Testis (tissue), 3 donors: ENCODE data around the gene HRG. TPM values are rescaled to one million over a fixed set of nuclear protein-coding genes. Genes with fewer than 3 reads are reported as not detected.

Experiments
- DNase-seq: peaks from one replicate; pipeline ENCODE4 v3.0.0-alpha.2; 2019
- H3K27ac ChIP-seq, 2 donors: fragments of 200-600 bp; sonication (generic); one replicate each; pipeline ENCODE4 v1.5.1; 2019
- H3K27me3 ChIP-seq: fragments of 200-600 bp; sonication (generic); one replicate; pipeline ENCODE4 v1.5.1; 2019
- H3K36me3 ChIP-seq: fragments of 200-600 bp; sonication (generic); one replicate; pipeline ENCODE4 v1.5.1; 2017; ENCODE audit warnings: low read depth; ENCODE audit errors: missing control alignments
- H3K4me1 ChIP-seq: fragments of 200-600 bp; sonication (generic); one replicate; pipeline ENCODE4 v1.5.1; 2019
- H3K4me3 ChIP-seq, 2 donors: fragments of 200-600 bp; sonication (generic); one replicate each; pipeline ENCODE4 v1.5.1; 2017 to 2019
- H3K9me3 ChIP-seq: fragments of 200-600 bp; sonication (generic); one replicate; pipeline ENCODE4 v1.5.1; 2017
- POLR2A ChIP-seq: fragments of 450-650 bp; IDR thresholded peaks from one replicate; pipeline ENCODE4 v1.6.1; 2017; ENCODE audit warnings: antibody characterized with exemption, mild to moderate bottlenecking, moderate library complexity
- WGBS, 2 donors: methylation state at CpG; one replicate each; pipeline ENCODE4 v1.1.5; 2018; 5-methylcytosine and 5-hydroxymethylcytosine counted together
- intact Hi-C: fragments of 100-400 bp; cut with DNase I; formaldehyde crosslinking; loops from one replicate; pipeline ENCODE4 v1.15.1; 2023; ENCODE audit warnings: low total_unique reads
- polyA plus RNA-seq: library from polyadenylated mRNA; stranded (reverse); fragments of 350-450 nt; fragmentation: Illumina TruSeq; extraction: RNeasy Lipid Tissue Mini Kit (QIAGEN cat#74804); gene quantifications from one replicate; pipeline ENCODE4 v1.2.3, GENCODE V29; 2014; ENCODE audit warnings: low read depth, low replicate concordance; ENCODE audit not compliant: insufficient read depth
- total RNA-seq, 2 donors: library from RNA; depleted of rRNA; stranded (reverse); fragments of >200 nt; gene quantifications; one replicate each; pipeline ENCODE4 v1.2.3, GENCODE V29; 2016
- TF ChIP-seq, protein P1 (sequence below), 3 experiments: fragments of 450-650 bp in 2 of 3; fragments of 200-600 bp in 1 of 3; sonication (generic) in 1 of 3; IDR thresholded peaks; one replicate each; pipeline ENCODE4 v1.5.1; 2016 to 2019; ENCODE audit warnings: antibody characterized with exemption in 3 of 3, mild to moderate bottlenecking in 2 of 3, moderate library complexity in 1 of 3

The HRG gene
- total and polyA plus RNA-seq, 3 donors from 2014 or later, result 0.16 TPM; not detected in 2

DNA sequence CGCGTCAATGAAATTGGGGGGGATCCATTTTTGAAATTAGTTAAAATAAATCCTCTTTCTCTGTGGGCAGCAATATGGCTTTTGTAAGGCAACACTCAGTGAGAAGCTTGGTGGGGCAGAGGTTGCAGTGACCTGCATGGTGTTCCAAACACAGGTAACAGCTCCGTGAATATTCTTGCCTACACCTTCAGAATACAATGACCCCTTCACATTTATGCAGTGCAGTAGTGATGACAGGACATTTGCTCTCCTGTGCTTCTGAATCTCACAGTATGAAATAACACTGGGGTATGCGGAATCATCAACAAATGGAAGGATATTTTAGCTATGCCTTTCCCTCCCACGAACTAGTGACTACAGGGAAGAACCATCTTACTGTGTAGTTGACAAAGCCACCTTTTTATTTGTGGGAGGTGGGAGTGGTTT lies 46.0 kb upstream of the HRG start:
- intact Hi-C loops, result loop anchor here (10.0 kb wide), 1 partner anchor 205 kb away; no protein-coding TSS in a partner anchor
- Histone ChIP-seq H3K9me3 (no peaks in the 10 kb centered on the region), H3K4me1 (no peaks in the 10 kb centered on the region), H3K4me3 (no peak overlapping the region), H3K36me3 (no peaks in the 10 kb centered on the region), H3K27me3 (no peaks in the 10 kb centered on the region), H3K27ac (no peak overlapping the region)
- no peak for TF ChIP-seq POLR2A
- TF ChIP-seq, protein P1, sequence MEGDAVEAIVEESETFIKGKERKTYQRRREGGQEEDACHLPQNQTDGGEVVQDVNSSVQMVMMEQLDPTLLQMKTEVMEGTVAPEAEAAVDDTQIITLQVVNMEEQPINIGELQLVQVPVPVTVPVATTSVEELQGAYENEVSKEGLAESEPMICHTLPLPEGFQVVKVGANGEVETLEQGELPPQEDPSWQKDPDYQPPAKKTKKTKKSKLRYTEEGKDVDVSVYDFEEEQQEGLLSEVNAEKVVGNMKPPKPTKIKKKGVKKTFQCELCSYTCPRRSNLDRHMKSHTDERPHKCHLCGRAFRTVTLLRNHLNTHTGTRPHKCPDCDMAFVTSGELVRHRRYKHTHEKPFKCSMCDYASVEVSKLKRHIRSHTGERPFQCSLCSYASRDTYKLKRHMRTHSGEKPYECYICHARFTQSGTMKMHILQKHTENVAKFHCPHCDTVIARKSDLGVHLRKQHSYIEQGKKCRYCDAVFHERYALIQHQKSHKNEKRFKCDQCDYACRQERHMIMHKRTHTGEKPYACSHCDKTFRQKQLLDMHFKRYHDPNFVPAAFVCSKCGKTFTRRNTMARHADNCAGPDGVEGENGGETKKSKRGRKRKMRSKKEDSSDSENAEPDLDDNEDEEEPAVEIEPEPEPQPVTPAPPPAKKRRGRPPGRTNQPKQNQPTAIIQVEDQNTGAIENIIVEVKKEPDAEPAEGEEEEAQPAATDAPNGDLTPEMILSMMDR (IDR thresholded peaks at IDR 0.05), result no peak
- WGBS, 2 donors, result 91 to 94% methylated on average over 5 of the region's 5 CpGs
- no peak for DNase-seq

DNA sequence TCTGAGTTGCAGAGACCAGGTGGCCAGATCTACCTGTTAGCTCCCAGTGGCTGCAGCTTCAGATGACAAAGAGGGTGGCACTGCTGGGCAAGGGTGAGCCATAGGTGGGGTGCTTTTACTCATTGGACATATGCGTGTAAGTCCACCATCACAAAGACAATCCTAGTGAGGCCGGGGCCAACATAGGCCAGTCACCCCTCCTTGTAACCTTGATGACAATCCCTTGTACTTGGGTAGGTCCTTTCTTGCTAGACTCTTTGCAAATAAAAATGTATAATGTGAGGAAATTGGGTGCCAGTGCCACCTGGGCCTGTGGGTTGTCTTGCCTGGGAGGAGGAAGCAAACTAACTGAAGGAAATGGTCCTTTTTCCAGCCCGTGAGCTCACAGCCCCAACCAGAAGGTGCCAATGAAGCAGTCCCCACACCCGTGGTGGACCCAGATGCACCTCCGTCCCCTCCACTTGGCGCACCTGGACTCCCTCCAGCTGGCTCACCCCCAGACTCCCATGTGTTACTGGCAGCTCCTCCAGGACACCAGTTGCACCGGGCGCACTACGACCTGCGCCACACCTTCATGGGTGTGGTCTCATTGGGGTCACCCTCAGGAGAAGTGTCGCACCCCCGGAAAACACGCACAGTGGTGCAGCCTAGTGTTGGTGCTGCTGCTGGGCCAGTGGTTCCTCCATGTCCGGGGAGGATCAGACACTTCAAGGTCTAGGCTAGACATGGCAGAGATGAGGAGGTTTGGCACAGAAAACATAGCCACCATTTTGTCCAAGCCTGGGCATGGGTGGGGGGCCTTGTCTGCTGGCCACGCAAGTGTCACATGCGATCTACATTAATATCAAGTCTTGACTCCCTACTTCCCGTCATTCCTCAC lies 45.4 kb upstream of the HRG start:
- no peak for DNase-seq
- H3K27me3 ChIP-seq, result no peaks in the 10 kb centered on the region
- intact Hi-C loops, result no loop called here
- no peak for TF ChIP-seq POLR2A
- TF ChIP-seq, protein P1 (IDR thresholded peaks at IDR 0.05), result no peak
- H3K27ac ChIP-seq, result no peak overlapping the region
- H3K4me1 ChIP-seq, result no peaks in the 10 kb centered on the region
- H3K4me3 ChIP-seq, result no peak overlapping the region
- H3K9me3 ChIP-seq, result no peaks in the 10 kb centered on the region
- H3K36me3 ChIP-seq, result no peaks in the 10 kb centered on the region
- 81 to 92% methylated on average over 13 to 17 of the region's 17 CpGs for WGBS, 2 donors

DNA sequence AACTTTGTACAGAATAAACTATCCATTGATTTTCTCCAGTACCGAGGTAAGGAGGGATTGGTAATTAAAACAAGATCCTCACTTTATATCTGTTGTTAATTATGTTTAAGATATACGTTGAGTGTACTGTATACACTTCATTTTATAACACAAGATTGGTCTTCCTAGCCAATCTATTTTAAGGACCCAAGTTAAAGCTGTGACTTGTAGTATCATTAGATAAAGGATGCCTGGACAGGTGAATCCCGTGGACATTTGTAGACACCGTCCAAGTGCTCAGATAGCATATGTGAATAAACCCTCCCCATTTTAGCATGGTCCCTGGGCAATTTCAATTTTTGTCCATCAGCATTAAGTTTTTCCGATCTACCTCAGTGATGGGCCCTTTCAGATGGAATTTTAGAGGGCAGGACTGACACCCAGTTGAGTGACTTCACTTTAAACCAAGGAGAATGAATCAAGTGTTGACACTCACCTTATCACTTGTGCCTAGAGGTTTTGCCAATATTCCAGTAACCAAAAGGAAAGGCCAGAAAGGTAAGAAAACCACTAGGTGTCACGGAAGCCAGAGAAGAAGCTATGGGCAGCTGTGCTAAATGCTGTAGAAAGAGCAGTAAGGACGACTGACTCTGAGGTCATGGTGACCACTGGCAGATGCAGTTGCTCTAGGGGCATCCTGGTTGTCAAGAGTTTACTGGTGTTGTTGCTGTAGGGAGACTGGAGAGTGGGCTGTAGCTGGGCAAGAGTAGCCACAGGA lies 43.7 kb upstream of the HRG start:
- TF ChIP-seq, protein P1 (IDR thresholded peaks at IDR 0.05), result no peak
- no peak for TF ChIP-seq POLR2A
- H3K4me3 ChIP-seq, result no peak overlapping the region
- intact Hi-C loops, result no loop called here
- H3K36me3 ChIP-seq, result no peaks in the 10 kb centered on the region
- no peak for DNase-seq
- WGBS, 2 donors, result 74 to 85% methylated on average over 7 of the region's 7 CpGs
- no peaks in the 10 kb centered on the region for H3K4me1 ChIP-seq
- H3K9me3 ChIP-seq, result no peaks in the 10 kb centered on the region
- H3K27ac ChIP-seq, result no peak overlapping the region
- no peaks in the 10 kb centered on the region for H3K27me3 ChIP-seq

DNA sequence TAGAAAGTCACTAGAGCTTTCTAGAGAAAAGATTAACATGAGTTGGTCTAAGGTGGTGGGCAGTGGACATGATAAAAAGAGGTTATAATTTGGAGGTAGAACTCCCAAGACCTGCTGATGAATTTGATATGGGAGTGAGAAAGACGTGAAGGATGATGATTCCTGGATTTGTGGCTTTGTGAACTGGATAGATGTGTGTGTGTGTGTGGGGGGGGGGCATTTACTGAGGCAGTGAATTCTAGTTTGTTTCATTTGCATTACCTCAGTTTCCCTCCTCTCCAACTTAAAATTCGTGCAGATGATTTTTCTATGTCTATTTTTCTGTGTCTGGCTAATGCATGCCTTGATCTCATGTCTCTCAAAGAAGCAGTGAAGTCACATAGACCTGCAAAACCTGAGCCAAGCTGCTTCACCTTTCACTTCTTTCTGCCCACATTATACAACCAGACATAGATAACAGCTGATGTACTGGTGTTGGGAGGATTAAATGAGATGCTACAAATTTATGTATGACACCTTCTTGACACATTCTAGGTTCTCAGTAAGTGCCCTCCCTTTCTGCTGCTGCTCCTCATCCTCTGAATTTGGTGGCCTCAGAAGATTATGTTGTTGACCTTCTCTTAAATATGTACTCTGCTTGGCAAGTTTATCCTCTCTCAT lies 43.0 kb upstream of the HRG start:
- no peaks in the 10 kb centered on the region for H3K27me3 ChIP-seq
- WGBS, 2 donors, result 49 to 58% methylated on average over 2 of the region's 2 CpGs
- no peak for TF ChIP-seq POLR2A
- TF ChIP-seq, protein P1 (IDR thresholded peaks at IDR 0.05), result no peak
- H3K4me1 ChIP-seq, result no peaks in the 10 kb centered on the region
- intact Hi-C loops, result no loop called here
- no peaks in the 10 kb centered on the region for H3K36me3 ChIP-seq
- no peak for DNase-seq
- no peaks in the 10 kb centered on the region for H3K9me3 ChIP-seq
- H3K4me3 ChIP-seq, result no peak overlapping the region
- no peak overlapping the region for H3K27ac ChIP-seq
